ENCODE data around the gene MYCL.
"Not testable (repeated sequence)": the region's sequence is repeated elsewhere in the genome, so short reads cannot be mapped to it uniquely, and the experiment has no call there.

MYCL gene

GRCh38 chr1:39886757-39887231 lies 14.9 kb downstream of the MYCL start:
- no peak for DNase-seq

GRCh38 chr1:39885516-39885915 lies 16.2 kb downstream of the MYCL start:
- no peak for DNase-seq

GRCh38 chr1:39882152-39882551 lies 19.6 kb downstream of the MYCL start:
- DNase-seq = no peak

- no peak for DNase-seq
These were observed 23.4 kb downstream of the MYCL start for GRCh38 chr1:39877980-39878956.

- DNase-seq = no peak
These were observed 24.4 kb downstream of the MYCL start for GRCh38 chr1:39877231-39877778.

GRCh38 chr1:39876144-39876543 lies 25.6 kb downstream of the MYCL start:
- no peak for DNase-seq

- no peak for DNase-seq
These were observed 29.0 kb downstream of the MYCL start for GRCh38 chr1:39872698-39873097.

GRCh38 chr1:39871796-39872195 lies 29.9 kb downstream of the MYCL start:
- DNase-seq = no peak

- DNase-seq = not testable (repeated sequence)
These were observed 30.7 kb downstream of the MYCL start for GRCh38 chr1:39871043-39871442.

- not testable (repeated sequence) for DNase-seq
These were observed 32.1 kb downstream of the MYCL start for GRCh38 chr1:39869538-39870112.

GRCh38 chr1:39866767-39867166 lies 35.0 kb downstream of the MYCL start:
- no peak for DNase-seq

- DNase-seq = no peak
These were observed 36.0 kb downstream of the MYCL start for GRCh38 chr1:39865762-39866161.

GRCh38 chr1:39863177-39863576 lies 38.5 kb downstream of the MYCL start:
- no peak for DNase-seq

GRCh38 chr1:39861003-39861402 lies 40.7 kb downstream of the MYCL start:
- no peak for DNase-seq

GRCh38 chr1:39859859-39860812 lies 41.6 kb downstream of the MYCL start:
- no peak for DNase-seq

GRCh38 chr1:39858315-39858714 lies 43.4 kb downstream of the MYCL start:
- DNase-seq = no peak

GRCh38 chr1:39857126-39857878 lies 44.4 kb downstream of the MYCL start:
- DNase-seq = no peak

GRCh38 chr1:39854738-39855137 lies 47.0 kb downstream of the MYCL start:
- DNase-seq = peak; percentile 45

GRCh38 chr1:39854314-39854713 lies 47.4 kb downstream of the MYCL start:
- DNase-seq = no peak

- DNase-seq = no peak
These were observed 48.8 kb downstream of the MYCL start for GRCh38 chr1:39852876-39853275.

- DNase-seq = no peak
These were observed 49.4 kb downstream of the MYCL start for GRCh38 chr1:39852214-39852791.

All from activated CD4-positive, alpha-beta T cell treated with anti-CD3 and anti-CD28 coated beads for 48 hours (primary cell).